Keratinocyte (primary cell): ENCODE results near the gene AHNAK. TPM values are rescaled to one million over a fixed set of nuclear protein-coding genes. Genes with fewer than 3 reads are reported as not detected.

ENCODE experiments used
- DNase-seq: peaks from one replicate; pipeline ENCODE4 v3.0.0-alpha.2; 2011; ENCODE audit warnings: low read depth, missing footprints, low spot score
- FAIRE-seq: peaks from 2 replicates; lab custom pipeline; 2011; peaks lifted over from hg19 to GRCh38; lab: Jason Lieb, UNC
- H2AFZ ChIP-seq: 2 replicates; pipeline ENCODE4 v1.6.0; 2012; ENCODE audit warnings: low read length, control low read depth, inconsistent platforms; ENCODE audit not compliant: control insufficient read depth
- H3K27ac ChIP-seq: 2 replicates; pipeline ENCODE4 v1.5.1; 2011; ENCODE audit warnings: low read length; ENCODE audit not compliant: control insufficient read depth, insufficient read depth
- H3K27me3 ChIP-seq: 3 replicates; pipeline ENCODE4 v1.6.0; 2011; ENCODE audit warnings: low read length; ENCODE audit not compliant: control insufficient read depth, insufficient read depth; ENCODE audit errors: extremely low read depth
- H3K36me3 ChIP-seq, 2 experiments: 2 replicates in 1 of 2; 3 replicates in 1 of 2; pipeline ENCODE4 v1.5.1; 2011; ENCODE audit warnings: low read length in 2 of 2, mild to moderate bottlenecking in 1 of 2; ENCODE audit not compliant: control insufficient read depth in 2 of 2, insufficient read depth in 2 of 2; ENCODE audit errors: extremely low read depth in 1 of 2
- H3K4me1 ChIP-seq: 3 replicates; pipeline ENCODE4 v1.5.1; 2011; ENCODE audit warnings: low read length; ENCODE audit not compliant: control insufficient read depth, insufficient read depth; ENCODE audit errors: extremely low read depth
- H3K4me2 ChIP-seq: 3 replicates; pipeline ENCODE4 v1.6.0; 2011; ENCODE audit warnings: low read depth, low read length; ENCODE audit not compliant: control insufficient read depth, insufficient read depth; ENCODE audit errors: extremely low read depth
- H3K4me3 ChIP-seq, 3 experiments: fragments of 200-600 bp in 1 of 3; sonication (generic) in 1 of 3; 2 replicates in 2 of 3; 3 replicates in 1 of 3; pipeline ENCODE4 v1.5.1; 2011 to 2016; ENCODE audit warnings: low read length in 3 of 3, mild to moderate bottlenecking in 3 of 3, control low read depth in 2 of 3, inconsistent platforms in 1 of 3, low read depth in 1 of 3, mixed read lengths in 1 of 3, mixed run types in 1 of 3, moderate library complexity in 1 of 3; ENCODE audit not compliant: control insufficient read depth in 2 of 3, insufficient read depth in 2 of 3; ENCODE audit errors: extremely low read depth in 1 of 3
- H3K79me2 ChIP-seq: 2 replicates; pipeline ENCODE4 v1.6.0; 2012; ENCODE audit warnings: low read length; ENCODE audit not compliant: control insufficient read depth, insufficient read depth
- H3K9ac ChIP-seq: 3 replicates; pipeline ENCODE4 v1.6.0; 2011; ENCODE audit warnings: low read length; ENCODE audit not compliant: control insufficient read depth, insufficient read depth; ENCODE audit errors: extremely low read depth
- H3K9me1 ChIP-seq: 3 replicates; pipeline ENCODE4 v1.6.0; 2011; ENCODE audit warnings: low read length; ENCODE audit not compliant: control insufficient read depth, insufficient read depth; ENCODE audit errors: extremely low read depth
- H3K9me3 ChIP-seq: 2 replicates; pipeline ENCODE4 v1.5.1; 2012; ENCODE audit warnings: low read depth, low read length; ENCODE audit not compliant: control insufficient read depth
- H4K20me1 ChIP-seq: 3 replicates; pipeline ENCODE4 v1.6.0; 2011; ENCODE audit warnings: low read length; ENCODE audit not compliant: control insufficient read depth, insufficient read depth; ENCODE audit errors: extremely low read depth
- EZH2 ChIP-seq: IDR thresholded peaks from one replicate; pipeline ENCODE4 v1.6.1; 2012; ENCODE audit warnings: inconsistent platforms, mild to moderate bottlenecking, low read length, moderate library complexity
- dilution Hi-C: fragments of 300-500 bp; cut with MboI; formaldehyde crosslinking; loops from one replicate; pipeline ENCODE4 v1.7.0; 2020; ENCODE audit warnings: low sequenced_read_pairs; ENCODE audit not compliant: extremely low pct_ligation_motif_present
- polyA plus RNA-seq, 5 experiments: library from polyadenylated mRNA; depleted of rRNA in 3 of 5; stranded (reverse) in 3 of 5; stranded (forward) in 1 of 5; unstranded in 1 of 5; fragments of >200 nt; gene quantifications; 1 replicate in 1 of 5; 2 replicates in 3 of 5; 3 replicates in 1 of 5; pipeline versions ENCODE4 v1.2.1 to v1.2.3, GENCODE V29; 2011 to 2012; ENCODE audit warnings: missing spikeins in 2 of 5, low read depth in 1 of 5, low replicate concordance in 1 of 5
- TF ChIP-seq, protein P1 (sequence below), 3 experiments: IDR thresholded peaks in 1 of 3; conservative IDR thresholded peaks in 1 of 3; optimal IDR thresholded peaks in 1 of 3; 2 replicates in 2 of 3; 3 replicates in 1 of 3; pipeline versions ENCODE3 to v1.5.1; 2011; ENCODE audit warnings: low read length in 3 of 3, mild to moderate bottlenecking in 3 of 3, moderate library complexity in 2 of 3, control low read depth in 1 of 3, inconsistent platforms in 1 of 3; ENCODE audit not compliant: insufficient read depth in 2 of 3; ENCODE audit errors: extremely low read depth in 1 of 3

The AHNAK gene
- polyA plus RNA-seq, 1 donor (not counting 4 experiments of a cell fraction or from before 2014, with no cell fraction given), result 220 TPM

DNA sequence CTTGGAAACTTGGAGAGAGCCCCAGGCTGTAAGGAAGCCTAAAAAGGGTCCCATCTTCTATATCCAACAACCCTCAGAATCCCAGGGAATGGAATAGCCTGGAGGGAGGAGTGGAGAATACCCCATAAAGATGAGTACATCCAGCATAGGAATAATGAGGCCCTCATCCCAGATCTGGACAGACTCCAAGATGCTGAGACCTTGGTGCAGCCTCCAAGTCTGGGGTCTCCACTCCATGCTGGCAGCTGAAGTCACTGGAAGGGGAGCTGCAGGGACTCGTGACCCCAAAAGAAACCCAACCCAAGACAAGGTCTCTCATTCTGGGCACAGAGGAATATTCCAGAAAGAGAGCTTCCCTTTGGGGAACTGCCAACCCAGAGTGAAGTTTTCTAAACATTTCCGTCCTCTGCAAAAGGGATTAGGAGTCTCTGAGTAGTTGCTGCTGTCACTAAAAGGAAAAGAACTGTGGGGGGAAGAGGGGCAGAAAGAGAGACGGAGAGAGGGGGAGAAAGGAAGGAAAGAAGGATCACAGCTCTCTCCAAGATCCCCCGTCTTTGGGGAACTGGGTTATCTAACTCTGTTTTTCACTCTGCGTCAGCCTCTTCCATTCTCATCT lies 127.2 kb downstream of the AHNAK start:
- H3K4me2 ChIP-seq, result no peak overlapping the region
- no peak for TF ChIP-seq EZH2
- TF ChIP-seq, protein P1, sequence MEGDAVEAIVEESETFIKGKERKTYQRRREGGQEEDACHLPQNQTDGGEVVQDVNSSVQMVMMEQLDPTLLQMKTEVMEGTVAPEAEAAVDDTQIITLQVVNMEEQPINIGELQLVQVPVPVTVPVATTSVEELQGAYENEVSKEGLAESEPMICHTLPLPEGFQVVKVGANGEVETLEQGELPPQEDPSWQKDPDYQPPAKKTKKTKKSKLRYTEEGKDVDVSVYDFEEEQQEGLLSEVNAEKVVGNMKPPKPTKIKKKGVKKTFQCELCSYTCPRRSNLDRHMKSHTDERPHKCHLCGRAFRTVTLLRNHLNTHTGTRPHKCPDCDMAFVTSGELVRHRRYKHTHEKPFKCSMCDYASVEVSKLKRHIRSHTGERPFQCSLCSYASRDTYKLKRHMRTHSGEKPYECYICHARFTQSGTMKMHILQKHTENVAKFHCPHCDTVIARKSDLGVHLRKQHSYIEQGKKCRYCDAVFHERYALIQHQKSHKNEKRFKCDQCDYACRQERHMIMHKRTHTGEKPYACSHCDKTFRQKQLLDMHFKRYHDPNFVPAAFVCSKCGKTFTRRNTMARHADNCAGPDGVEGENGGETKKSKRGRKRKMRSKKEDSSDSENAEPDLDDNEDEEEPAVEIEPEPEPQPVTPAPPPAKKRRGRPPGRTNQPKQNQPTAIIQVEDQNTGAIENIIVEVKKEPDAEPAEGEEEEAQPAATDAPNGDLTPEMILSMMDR (optimal IDR thresholded peaks at IDR 0.05 in 1 of 3, IDR thresholded peaks at IDR 0.05 in 1 of 3, conservative IDR thresholded peaks at IDR 0.05 in 1 of 3; ENCODE audit: extremely low read depth in 1 of 3, insufficient read depth in 2 of 3, low read length in 3 of 3), result no peak
- no peak overlapping the region for H3K27ac ChIP-seq
- no peak for DNase-seq
- FAIRE-seq, result no peak
- dilution Hi-C loops, result no loop called here
- no peaks in the 10 kb centered on the region for H3K9me3 ChIP-seq
- no peaks in the 10 kb centered on the region for H4K20me1 ChIP-seq
- no peak overlapping the region for H3K9ac ChIP-seq
- H3K9me1 ChIP-seq, result no peaks in the 10 kb centered on the region
- no peak overlapping the region for H2AFZ ChIP-seq
- peaks cover 9% of the 10 kb centered on the region for H3K27me3 ChIP-seq
- no peak overlapping the region for H3K4me3 ChIP-seq
- H3K36me3 ChIP-seq, result no peaks in the 10 kb centered on the region
- no peaks in the 10 kb centered on the region for H3K79me2 ChIP-seq
- H3K4me1 ChIP-seq, result no peaks in the 10 kb centered on the region

DNA sequence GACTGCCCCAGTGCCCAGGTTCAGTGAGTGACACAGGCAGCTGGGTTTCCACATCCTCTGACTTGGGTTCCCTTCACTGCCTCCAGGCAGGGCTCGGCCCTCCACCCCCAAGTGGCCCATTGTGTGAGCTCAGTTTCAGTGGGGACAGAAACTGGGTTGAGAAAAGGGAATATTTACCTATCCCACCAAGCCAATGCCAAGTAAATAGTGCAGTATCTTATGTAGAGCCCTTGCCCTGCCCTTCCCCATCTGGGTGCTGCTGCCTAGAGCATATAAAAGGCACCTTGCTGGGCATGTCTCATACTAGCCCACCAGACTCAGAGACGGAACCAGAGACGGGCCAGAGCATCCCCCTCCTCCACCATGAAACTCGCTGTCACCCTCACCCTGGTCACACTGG lies 127.9 kb downstream of the AHNAK start, which contains the start of gene SCGB1A1:
SCGB1A1 (plus strand) TSS at position 301 of the 400 bp plus-strand sequence; CDS start at position 364, 63 bp downstream.
- Histone ChIP-seq H3K4me1 (no peaks in the 10 kb centered on the region), H3K4me3 (no peak within 1 kb of the TSS), H3K9me1 (no peaks in the 10 kb centered on the region), H3K9ac (no peak within 1 kb of the TSS), H3K27me3 (peaks cover 9% of the 10 kb centered on the region), H3K27ac (no peak within 1 kb of the TSS), H4K20me1 (no peaks in the 10 kb centered on the region), H3K4me2 (no peak within 1 kb of the TSS), H3K79me2 (no peaks in the 10 kb centered on the region), H2AFZ (no peak within 1 kb of the TSS), H3K36me3 (no peaks in the 10 kb centered on the region), H3K9me3 (no peaks in the 10 kb centered on the region)
- no peak for DNase-seq
- TF ChIP-seq EZH2, result no peak
- TF ChIP-seq, protein P1 (optimal IDR thresholded peaks at IDR 0.05 in 1 of 3, IDR thresholded peaks at IDR 0.05 in 1 of 3, conservative IDR thresholded peaks at IDR 0.05 in 1 of 3; ENCODE audit: extremely low read depth in 1 of 3, insufficient read depth in 2 of 3, low read length in 3 of 3), result no peak
- FAIRE-seq, result no peak
- dilution Hi-C loops, result no loop called here
